ENCODE measurements around the gene LAMA5. TPM values are rescaled to one million over a fixed set of nuclear protein-coding genes. Genes with fewer than 3 reads are reported as not detected.

Gene LAMA5
- total and polyA plus RNA-seq, 2 of the 8 experiments (the other 6 are each of a cell fraction or from before 2014, with no cell fraction given) = 34.4 to 225 TPM

DNA sequence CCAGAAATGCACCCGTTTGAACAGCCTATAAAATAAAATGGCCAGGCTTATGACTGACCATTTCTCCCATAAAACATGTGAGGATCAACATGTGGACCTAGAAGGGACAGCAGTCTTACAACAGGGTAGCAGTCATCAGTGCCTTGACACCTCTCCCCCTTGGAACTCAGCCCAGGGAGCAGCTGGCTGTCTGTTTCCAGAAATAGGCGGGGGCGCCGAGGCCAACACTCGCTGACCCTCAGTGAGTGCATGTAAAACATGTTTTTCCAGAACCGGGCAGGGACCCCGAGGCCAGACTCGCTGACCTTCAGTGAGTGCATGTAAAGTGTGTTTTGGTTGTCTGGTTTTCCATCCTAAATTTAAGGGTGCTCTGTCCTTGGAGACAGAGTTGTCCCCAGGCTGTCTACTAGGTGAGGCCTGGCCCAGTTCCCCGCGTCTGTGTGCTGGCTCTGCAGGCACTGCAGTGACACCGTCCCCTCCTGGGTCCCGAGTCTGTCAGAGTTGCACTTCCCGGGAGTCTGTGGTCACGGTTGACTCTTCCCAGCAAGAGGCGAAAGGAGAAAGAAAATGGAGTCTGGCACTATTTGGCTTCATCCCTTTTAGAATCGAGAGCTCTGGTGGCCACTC, 84.1 kb downstream of the LAMA5 start (continued):
- TF ChIP-seq POU5F1 (IDR thresholded peaks at IDR 0.05; ENCODE audit: low read depth, low read length) = no peak
- TF ChIP-seq NANOG (IDR thresholded peaks at IDR 0.05; ENCODE audit: insufficient read depth, low read depth, low read length, poor library complexity, severe bottlenecking) = no peak
- TF ChIP-seq KDM5A (IDR thresholded peaks at IDR 0.05; ENCODE audit: low read length) = no peak
- TF ChIP-seq, protein P1, sequence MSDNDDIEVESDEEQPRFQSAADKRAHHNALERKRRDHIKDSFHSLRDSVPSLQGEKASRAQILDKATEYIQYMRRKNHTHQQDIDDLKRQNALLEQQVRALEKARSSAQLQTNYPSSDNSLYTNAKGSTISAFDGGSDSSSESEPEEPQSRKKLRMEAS (IDR thresholded peaks at IDR 0.05) = no peak
- no peak for TF ChIP-seq EGR1 (IDR thresholded peaks at IDR 0.05; ENCODE audit: borderline replicate concordance, low read depth, low read length)

All from H1 (cell line).